Measurements from ENCODE around the gene NRAS.

DNA sequence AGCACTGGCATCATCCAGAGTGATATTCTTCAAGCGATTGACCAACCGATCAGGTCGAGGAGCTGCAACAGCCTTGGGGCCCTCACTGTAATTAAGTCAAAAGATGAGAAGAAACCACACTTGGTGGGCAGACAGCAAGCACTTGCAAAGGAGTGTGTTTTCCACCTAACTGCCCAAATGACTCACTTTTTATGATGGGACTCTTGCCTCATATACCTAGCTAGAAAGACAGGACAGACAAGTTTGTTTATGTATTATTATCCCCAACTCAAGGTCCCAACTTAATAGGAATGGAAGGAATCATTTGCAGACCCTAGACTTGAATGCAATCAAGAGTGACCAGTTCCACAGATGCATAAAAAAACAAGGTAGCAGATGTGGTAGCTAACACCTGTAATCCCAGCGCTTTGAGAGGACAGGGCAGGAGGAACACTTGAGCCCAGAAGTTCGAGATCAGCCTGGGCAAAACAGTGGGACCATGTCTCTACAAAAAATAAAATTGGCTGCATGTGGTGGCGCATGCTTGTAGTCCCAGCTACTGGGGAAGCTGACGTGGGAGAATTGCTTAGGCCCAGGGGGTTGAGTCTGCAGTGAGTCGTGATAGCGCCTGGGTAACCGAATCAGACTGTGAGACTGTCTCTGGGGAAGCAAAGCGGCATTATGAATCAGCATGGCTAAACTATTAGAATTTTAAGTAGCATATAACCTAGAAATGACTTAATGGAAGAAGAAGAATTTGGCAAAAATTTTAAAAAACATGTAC, 2.3 kb upstream of the NRAS start:
- TF ChIP-seq POLR2A (IDR thresholded peaks at IDR 0.05) (no peak), POLR2AphosphoS5 (IDR thresholded peaks at IDR 0.05; ENCODE audit: insufficient read depth in 1 of 2, low read depth in 1 of 2) (no peak)
- TF ChIP-seq, protein P1, sequence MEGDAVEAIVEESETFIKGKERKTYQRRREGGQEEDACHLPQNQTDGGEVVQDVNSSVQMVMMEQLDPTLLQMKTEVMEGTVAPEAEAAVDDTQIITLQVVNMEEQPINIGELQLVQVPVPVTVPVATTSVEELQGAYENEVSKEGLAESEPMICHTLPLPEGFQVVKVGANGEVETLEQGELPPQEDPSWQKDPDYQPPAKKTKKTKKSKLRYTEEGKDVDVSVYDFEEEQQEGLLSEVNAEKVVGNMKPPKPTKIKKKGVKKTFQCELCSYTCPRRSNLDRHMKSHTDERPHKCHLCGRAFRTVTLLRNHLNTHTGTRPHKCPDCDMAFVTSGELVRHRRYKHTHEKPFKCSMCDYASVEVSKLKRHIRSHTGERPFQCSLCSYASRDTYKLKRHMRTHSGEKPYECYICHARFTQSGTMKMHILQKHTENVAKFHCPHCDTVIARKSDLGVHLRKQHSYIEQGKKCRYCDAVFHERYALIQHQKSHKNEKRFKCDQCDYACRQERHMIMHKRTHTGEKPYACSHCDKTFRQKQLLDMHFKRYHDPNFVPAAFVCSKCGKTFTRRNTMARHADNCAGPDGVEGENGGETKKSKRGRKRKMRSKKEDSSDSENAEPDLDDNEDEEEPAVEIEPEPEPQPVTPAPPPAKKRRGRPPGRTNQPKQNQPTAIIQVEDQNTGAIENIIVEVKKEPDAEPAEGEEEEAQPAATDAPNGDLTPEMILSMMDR (IDR thresholded peaks at IDR 0.05) = no peak
